Nephron (organoid): ENCODE measurements around the gene NR1D2.
A peak's percentile ranks its signal among the peaks of the same experiment; 100 is the strongest.

Source experiments
- H3K27ac Mint-ChIP-seq, 3 experiments: 2 replicates each; pipeline ENCODE4 v1.8.0; 2020; ENCODE audit warnings: mixed read lengths in 3 of 3, mild to moderate bottlenecking in 2 of 3, moderate library complexity in 1 of 3
- H3K27me3 Mint-ChIP-seq: 2 replicates; pipeline ENCODE4 v1.8.0; 2021; ENCODE audit warnings: low read depth, mild to moderate bottlenecking, moderate library complexity, mixed read lengths
- H3K36me3 Mint-ChIP-seq: 2 replicates; pipeline ENCODE4 v1.8.0; 2020; ENCODE audit warnings: low read depth, mixed read lengths
- H3K4me1 Mint-ChIP-seq: 2 replicates; pipeline ENCODE4 v1.8.0; 2020; ENCODE audit warnings: mixed read lengths
- H3K4me3 Mint-ChIP-seq, 3 experiments: 2 replicates each; pipeline ENCODE4 v1.8.0; 2020; ENCODE audit warnings: mild to moderate bottlenecking in 3 of 3, mixed read lengths in 3 of 3, moderate library complexity in 2 of 3
- H3K9me3 Mint-ChIP-seq: 2 replicates; pipeline ENCODE4 v1.8.0; 2020; ENCODE audit warnings: mixed read lengths
- TF ChIP-seq, protein P1 (sequence below), 3 experiments: fragments of 200-600 bp; sonication (generic); IDR thresholded peaks; one replicate each; pipeline ENCODE4 v1.5.0; 2021; ENCODE audit warnings: antibody characterized with exemption in 3 of 3; ENCODE audit not compliant: unreplicated experiment in 3 of 3

NR1D2 gene

GRCh38 chr3:23985747-23986544 is 40.9 kb downstream of the NR1D2 start:
- H3K9me3 Mint-ChIP-seq, result no peaks in the 10 kb centered on the region
- peaks cover 4% of the 10 kb centered on the region for H3K27me3 Mint-ChIP-seq
- no peak overlapping the region for H3K27ac Mint-ChIP-seq
- peaks cover 2% of the 10 kb centered on the region for H3K36me3 Mint-ChIP-seq
- no peaks in the 10 kb centered on the region for H3K4me1 Mint-ChIP-seq
- TF ChIP-seq, protein P1, sequence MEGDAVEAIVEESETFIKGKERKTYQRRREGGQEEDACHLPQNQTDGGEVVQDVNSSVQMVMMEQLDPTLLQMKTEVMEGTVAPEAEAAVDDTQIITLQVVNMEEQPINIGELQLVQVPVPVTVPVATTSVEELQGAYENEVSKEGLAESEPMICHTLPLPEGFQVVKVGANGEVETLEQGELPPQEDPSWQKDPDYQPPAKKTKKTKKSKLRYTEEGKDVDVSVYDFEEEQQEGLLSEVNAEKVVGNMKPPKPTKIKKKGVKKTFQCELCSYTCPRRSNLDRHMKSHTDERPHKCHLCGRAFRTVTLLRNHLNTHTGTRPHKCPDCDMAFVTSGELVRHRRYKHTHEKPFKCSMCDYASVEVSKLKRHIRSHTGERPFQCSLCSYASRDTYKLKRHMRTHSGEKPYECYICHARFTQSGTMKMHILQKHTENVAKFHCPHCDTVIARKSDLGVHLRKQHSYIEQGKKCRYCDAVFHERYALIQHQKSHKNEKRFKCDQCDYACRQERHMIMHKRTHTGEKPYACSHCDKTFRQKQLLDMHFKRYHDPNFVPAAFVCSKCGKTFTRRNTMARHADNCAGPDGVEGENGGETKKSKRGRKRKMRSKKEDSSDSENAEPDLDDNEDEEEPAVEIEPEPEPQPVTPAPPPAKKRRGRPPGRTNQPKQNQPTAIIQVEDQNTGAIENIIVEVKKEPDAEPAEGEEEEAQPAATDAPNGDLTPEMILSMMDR (IDR thresholded peaks at IDR 0.05; ENCODE audit: unreplicated experiment in 3 of 3), result no peak
- no peak overlapping the region for H3K4me3 Mint-ChIP-seq

DNA sequence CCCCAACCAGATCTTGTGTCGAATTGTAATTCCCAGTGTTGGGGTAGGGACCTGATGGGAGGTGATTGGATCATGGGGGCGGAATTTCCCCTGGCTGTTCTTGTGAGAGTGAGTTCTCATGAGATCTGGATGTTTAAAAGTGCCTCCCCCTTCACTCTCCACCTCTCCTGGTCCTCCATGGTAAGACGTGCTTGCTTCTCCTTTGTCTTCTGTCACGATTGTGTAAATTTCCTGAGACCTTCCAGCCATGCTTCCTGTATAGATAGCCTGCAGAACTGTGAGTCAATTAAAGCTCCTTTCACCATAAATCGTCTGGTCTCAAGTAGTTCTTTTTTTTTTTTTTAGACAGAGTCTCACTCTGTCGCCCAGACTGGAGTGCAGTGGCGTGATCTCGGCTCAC is 42.3 kb downstream of the NR1D2 start:
- H3K27me3 Mint-ChIP-seq, result peaks cover 4% of the 10 kb centered on the region
- no peak overlapping the region for H3K4me3 Mint-ChIP-seq
- H3K36me3 Mint-ChIP-seq, result no peaks in the 10 kb centered on the region
- no peak overlapping the region for H3K27ac Mint-ChIP-seq
- H3K9me3 Mint-ChIP-seq, result no peaks in the 10 kb centered on the region
- peaks cover 13% of the 10 kb centered on the region for H3K4me1 Mint-ChIP-seq
- TF ChIP-seq, protein P1 (IDR thresholded peaks at IDR 0.05; ENCODE audit: unreplicated experiment in 3 of 3), result no peak

- Mint-ChIP-seq H3K27me3 (peaks cover 4% of the 10 kb centered on the region), H3K4me1 (peaks cover 46% of the 10 kb centered on the region), H3K4me3 (no peak overlapping the region), H3K9me3 (no peaks in the 10 kb centered on the region), H3K27ac (peak overlapping the region in 1 of 3 experiments; percentile 4), H3K36me3 (no peaks in the 10 kb centered on the region)
- TF ChIP-seq, protein P1 (IDR thresholded peaks at IDR 0.05; ENCODE audit: unreplicated experiment in 3 of 3), result no peak
Measured at GRCh38 chr3:23991306-23991682, 46.2 kb downstream of the NR1D2 start.

DNA sequence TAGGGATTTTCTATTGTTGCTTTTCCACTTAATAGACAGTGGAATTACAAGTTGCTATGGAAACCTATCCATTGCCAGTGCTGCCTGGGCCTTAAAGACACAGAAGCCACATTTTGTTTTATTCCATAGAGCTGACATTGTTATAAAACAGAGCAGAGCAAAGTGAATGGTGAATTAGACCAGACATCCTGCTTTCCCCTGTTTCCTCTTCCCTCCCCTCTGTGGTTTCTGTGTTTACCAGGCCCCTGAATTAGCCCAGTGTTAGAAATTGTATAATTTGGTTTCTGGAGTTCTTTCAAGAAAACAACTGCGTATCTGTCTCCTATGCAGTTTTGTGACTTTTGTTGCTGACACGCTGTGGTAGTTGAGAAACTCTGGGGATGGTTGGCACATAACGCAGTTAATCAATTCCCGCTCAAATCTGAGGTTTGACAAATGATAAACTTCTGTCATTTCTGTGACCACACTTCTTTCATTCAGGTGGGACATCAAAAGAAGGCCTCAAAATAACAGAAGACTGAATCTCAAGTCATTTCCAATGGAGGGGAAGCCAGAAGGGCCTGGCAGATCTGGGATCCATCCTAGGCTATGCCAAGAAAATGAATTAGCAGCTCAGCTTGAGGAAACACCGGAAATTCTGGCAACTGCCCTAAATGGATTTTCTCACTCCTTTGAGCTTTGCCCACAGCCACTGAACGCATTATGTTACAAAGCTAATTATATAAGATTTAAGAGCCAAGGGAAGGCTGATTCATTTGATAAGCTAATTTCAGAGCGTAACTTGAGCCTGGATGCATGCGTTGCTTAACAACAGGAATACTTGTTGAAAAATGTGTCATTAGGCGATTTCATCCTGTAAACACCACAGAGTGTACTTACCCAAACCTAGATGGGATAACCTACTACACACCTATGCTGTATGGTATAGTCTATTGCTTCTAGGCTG is 46.9 kb downstream of the NR1D2 start:
- H3K4me3 Mint-ChIP-seq, result no peak overlapping the region
- H3K36me3 Mint-ChIP-seq, result no peaks in the 10 kb centered on the region
- TF ChIP-seq, protein P1 (IDR thresholded peaks at IDR 0.05; ENCODE audit: unreplicated experiment in 3 of 3), result no peak
- H3K9me3 Mint-ChIP-seq, result no peaks in the 10 kb centered on the region
- H3K27ac Mint-ChIP-seq, result peak overlapping the region in 2 of 3 experiments; percentile 4 to 17
- H3K27me3 Mint-ChIP-seq, result peaks cover 4% of the 10 kb centered on the region
- peaks cover 52% of the 10 kb centered on the region for H3K4me1 Mint-ChIP-seq

DNA sequence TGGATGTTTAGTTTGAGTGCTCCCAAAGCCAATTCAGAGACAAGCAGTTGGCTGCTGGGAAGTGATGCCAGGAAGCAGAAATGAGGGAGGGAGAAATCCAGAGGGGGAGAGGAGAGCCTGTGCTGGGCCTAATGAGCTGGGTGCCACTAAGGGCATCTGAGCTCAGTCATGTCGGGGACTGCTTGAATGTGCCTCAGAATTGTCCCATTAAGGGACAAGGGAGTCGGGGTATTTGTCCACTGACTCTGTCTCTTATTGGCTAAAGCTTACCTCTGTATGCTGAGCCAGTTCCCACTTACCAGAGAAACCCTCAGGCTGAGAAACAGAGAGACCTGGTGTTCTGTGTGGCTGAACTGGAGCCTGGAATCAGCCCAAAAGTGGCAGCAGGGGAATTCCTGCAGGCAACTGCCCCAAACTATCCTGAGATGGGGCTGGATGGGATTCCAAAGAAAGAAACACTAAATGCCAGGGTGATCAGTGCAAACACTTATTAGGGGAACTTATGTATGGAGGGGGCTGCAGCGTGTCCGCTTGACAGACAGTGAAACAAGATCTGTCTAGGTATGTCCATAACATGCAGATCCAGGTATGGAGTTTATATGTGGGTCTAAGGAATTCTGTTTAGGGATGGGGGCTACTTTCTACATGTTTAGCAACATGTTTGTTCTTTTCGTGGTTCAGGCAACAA is 48.6 kb downstream of the NR1D2 start:
- H3K27me3 Mint-ChIP-seq, result no peaks in the 10 kb centered on the region
- H3K36me3 Mint-ChIP-seq, result no peaks in the 10 kb centered on the region
- H3K4me3 Mint-ChIP-seq, result peak overlapping the region in 1 of 3 experiments; percentile 8
- peaks cover 53% of the 10 kb centered on the region for H3K4me1 Mint-ChIP-seq
- TF ChIP-seq, protein P1 (IDR thresholded peaks at IDR 0.05; ENCODE audit: unreplicated experiment in 3 of 3), result no peak
- H3K9me3 Mint-ChIP-seq, result no peaks in the 10 kb centered on the region
- peak overlapping the region in 2 of 3 experiments; percentile 19 to 73 for H3K27ac Mint-ChIP-seq
